Thyroid gland (tissue), 4 donors: ENCODE measurements around the gene ACKR4.
"Not testable (repeated sequence)": the region's sequence is repeated elsewhere in the genome, so short reads cannot be mapped to it uniquely, and the experiment has no call there.

Experiments
- CTCF ChIP-seq, 6 experiments: fragments of 200-600 bp in 3 of 6; fragments of 450-650 bp in 3 of 6; sonication (generic) in 3 of 6; IDR thresholded peaks; one replicate each; pipeline ENCODE4 v1.5.1; 2016 to 2019; ENCODE audit warnings: antibody characterized with exemption in 6 of 6, mild to moderate bottlenecking in 2 of 6, inconsistent platforms in 1 of 6, moderate library complexity in 1 of 6
- POLR2A ChIP-seq, 2 donors: fragments of 450-650 bp; IDR thresholded peaks; one replicate each; pipeline ENCODE4 v1.6.1; 2017; ENCODE audit warnings: antibody characterized with exemption in 2 of 2, mild to moderate bottlenecking in 2 of 2, moderate library complexity in 1 of 2

- TF ChIP-seq CTCF, POLR2A (IDR thresholded peaks at IDR 0.05): not testable (repeated sequence)
Observed at GRCh38 chr3:132556036-132556386, 41.1 kb upstream of the ACKR4 start.
